Liver (tissue), 3 donors: ENCODE data around the gene CGGBP1.

Source experiments
- FOXA1 ChIP-seq: IDR thresholded peaks from 2 replicates; pipeline ENCODE4 v1.6.1; 2016; ENCODE audit warnings: antibody characterized with exemption
- REST ChIP-seq: IDR thresholded peaks from 2 replicates; pipeline ENCODE4 v1.6.1; 2016; ENCODE audit warnings: antibody characterized with exemption, mild to moderate bottlenecking
- RXRA ChIP-seq, 2 donors: IDR thresholded peaks; 2 replicates each; pipeline ENCODE4 v1.6.1; 2017 to 2018; ENCODE audit warnings: antibody characterized with exemption in 2 of 2, mild to moderate bottlenecking in 1 of 2
- TF ChIP-seq, protein P1 (sequence below): fragments of 150-350 bp; IDR thresholded peaks from 2 replicates; pipeline ENCODE4 v1.5.1; 2017; ENCODE audit warnings: improper control_type of control experiment, low read depth, low read length; ENCODE audit not compliant: missing input control
- donor health status: healthy.
- donor health status: healthy.

- TF ChIP-seq, protein P1, sequence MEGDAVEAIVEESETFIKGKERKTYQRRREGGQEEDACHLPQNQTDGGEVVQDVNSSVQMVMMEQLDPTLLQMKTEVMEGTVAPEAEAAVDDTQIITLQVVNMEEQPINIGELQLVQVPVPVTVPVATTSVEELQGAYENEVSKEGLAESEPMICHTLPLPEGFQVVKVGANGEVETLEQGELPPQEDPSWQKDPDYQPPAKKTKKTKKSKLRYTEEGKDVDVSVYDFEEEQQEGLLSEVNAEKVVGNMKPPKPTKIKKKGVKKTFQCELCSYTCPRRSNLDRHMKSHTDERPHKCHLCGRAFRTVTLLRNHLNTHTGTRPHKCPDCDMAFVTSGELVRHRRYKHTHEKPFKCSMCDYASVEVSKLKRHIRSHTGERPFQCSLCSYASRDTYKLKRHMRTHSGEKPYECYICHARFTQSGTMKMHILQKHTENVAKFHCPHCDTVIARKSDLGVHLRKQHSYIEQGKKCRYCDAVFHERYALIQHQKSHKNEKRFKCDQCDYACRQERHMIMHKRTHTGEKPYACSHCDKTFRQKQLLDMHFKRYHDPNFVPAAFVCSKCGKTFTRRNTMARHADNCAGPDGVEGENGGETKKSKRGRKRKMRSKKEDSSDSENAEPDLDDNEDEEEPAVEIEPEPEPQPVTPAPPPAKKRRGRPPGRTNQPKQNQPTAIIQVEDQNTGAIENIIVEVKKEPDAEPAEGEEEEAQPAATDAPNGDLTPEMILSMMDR: no peak
- TF ChIP-seq REST (no peak), RXRA (IDR thresholded peaks at IDR 0.05) (no peak), FOXA1 (no peak)
Measured at GRCh38 chr3:88093266-88093665, 34.5 kb upstream of the CGGBP1 start.
